C4-2B (cell line): Measurements from ENCODE around the gene CTDP1.

Source experiments
- H3K27ac ChIP-seq: fragments of 450-650 bp; 2 replicates; pipeline ENCODE4 v1.5.1; 2017
- CTCF ChIP-seq: fragments of 450-650 bp; conservative IDR thresholded peaks from 2 replicates; pipeline ENCODE4 v1.5.1; 2017; ENCODE audit warnings: mild to moderate bottlenecking
- ZFX ChIP-seq: fragments of 450-650 bp; IDR thresholded peaks from 2 replicates; pipeline ENCODE4 v1.6.1; 2017

The CTDP1 gene

GRCh38 chr18:79640875-79641274, 38.7 kb upstream of the CTDP1 start:
- H3K27ac ChIP-seq = no peak overlapping the region
- TF ChIP-seq ZFX = no peak
- TF ChIP-seq CTCF = no peak

- no peak overlapping the region for H3K27ac ChIP-seq
- TF ChIP-seq CTCF = no peak
- TF ChIP-seq ZFX = no peak
Measured at GRCh38 chr18:79641722-79642497, 37.7 kb upstream of the CTDP1 start.

- TF ChIP-seq ZFX = no peak
- TF ChIP-seq CTCF = no peak
- no peak overlapping the region for H3K27ac ChIP-seq
Measured at GRCh38 chr18:79642626-79643025, 37.0 kb upstream of the CTDP1 start.

- H3K27ac ChIP-seq = no peak overlapping the region
- TF ChIP-seq ZFX (no peak), CTCF (no peak)
Measured at GRCh38 chr18:79643054-79643984, 36.3 kb upstream of the CTDP1 start.

GRCh38 chr18:79644006-79644665, 35.5 kb upstream of the CTDP1 start:
- TF ChIP-seq ZFX (no peak), CTCF (peak; percentile 95)
- no peak overlapping the region for H3K27ac ChIP-seq

- H3K27ac ChIP-seq = no peak overlapping the region
- no peak for TF ChIP-seq ZFX
- TF ChIP-seq CTCF = no peak
Measured at GRCh38 chr18:79644666-79645057, 34.9 kb upstream of the CTDP1 start.
